SK-N-SH treated with all-trans-retinoic acid at 6 μM for 48 hours (cell line): ENCODE data around the gene KAZALD1.

Experiments used
- CSRNP3 ChIP-seq: fragments of 250-450 bp; sonication (Bioruptor Pico); IDR thresholded peaks from 2 replicates; pipeline ENCODE4 v1.5.1; 2021; ENCODE audit warnings: mild to moderate bottlenecking, moderate library complexity
- ESRRG ChIP-seq: fragments of 250-450 bp; sonication (Bioruptor Pico); IDR thresholded peaks from 2 replicates; pipeline ENCODE4 v1.6.1; 2021; ENCODE audit warnings: mild to moderate bottlenecking
- GLIS3 ChIP-seq: fragments of 250-450 bp; sonication (Bioruptor Pico); IDR thresholded peaks from 2 replicates; pipeline ENCODE4 v1.5.0; 2020; ENCODE audit warnings: mild to moderate bottlenecking, moderate library complexity
- ISL1 ChIP-seq: fragments of 250-450 bp; sonication (Bioruptor Pico); IDR thresholded peaks from 2 replicates; pipeline ENCODE4 v2.1.2; 2022; ENCODE audit warnings: mild to moderate bottlenecking, moderate library complexity
- PATZ1 ChIP-seq: fragments of 250-450 bp; sonication (Bioruptor Pico); IDR thresholded peaks from 2 replicates; pipeline ENCODE4 v1.8.0; 2020; ENCODE audit warnings: mild to moderate bottlenecking, moderate library complexity, borderline replicate concordance
- TSHZ2 ChIP-seq: fragments of 250-450 bp; sonication (Bioruptor Pico); IDR thresholded peaks from 2 replicates; pipeline ENCODE4 v1.5.0; 2020; ENCODE audit warnings: mild to moderate bottlenecking, moderate library complexity
- ZC3H10 ChIP-seq: fragments of 250-450 bp; sonication (Bioruptor Pico); IDR thresholded peaks from 2 replicates; pipeline ENCODE4 v1.5.1; 2021; ENCODE audit warnings: mild to moderate bottlenecking, moderate library complexity
- ZFP3 ChIP-seq: fragments of 250-450 bp; sonication (Bioruptor Pico); IDR thresholded peaks from 2 replicates; pipeline ENCODE4 v1.5.0; 2020; ENCODE audit warnings: mild to moderate bottlenecking, moderate library complexity
- ZFP30 ChIP-seq: fragments of 450-650 bp; formaldehyde crosslinking; IDR thresholded peaks from 2 replicates; pipeline ENCODE4 v1.5.0; 2022; ENCODE audit warnings: mild to moderate bottlenecking, moderate library complexity
- ZNF565 ChIP-seq: fragments of 450-650 bp; formaldehyde crosslinking; conservative IDR thresholded peaks from 2 replicates; pipeline ENCODE4 v1.5.0; 2020; ENCODE audit warnings: low read depth, mild to moderate bottlenecking, moderate library complexity
- TF ChIP-seq, protein P1 (sequence below): fragments of 250-450 bp; sonication (Bioruptor Pico); IDR thresholded peaks from 2 replicates; pipeline ENCODE4 v1.8.0; 2021; ENCODE audit warnings: low read depth, mild to moderate bottlenecking, moderate library complexity, borderline replicate concordance
- TF ChIP-seq, protein P2 (sequence below): fragments of 250-450 bp; sonication (Bioruptor Pico); IDR thresholded peaks from 2 replicates; pipeline ENCODE4 v1.5.1; 2020; ENCODE audit warnings: low read depth, mild to moderate bottlenecking, moderate library complexity

GRCh38 chr10:101036726-101037125 is 25.1 kb upstream of the KAZALD1 start:
- no peak for TF ChIP-seq ZFP3 (CRISPR knock-in tag)
- TF ChIP-seq ZC3H10 (CRISPR knock-in tag) = no peak
- no peak for TF ChIP-seq ISL1
- TF ChIP-seq, protein P1, sequence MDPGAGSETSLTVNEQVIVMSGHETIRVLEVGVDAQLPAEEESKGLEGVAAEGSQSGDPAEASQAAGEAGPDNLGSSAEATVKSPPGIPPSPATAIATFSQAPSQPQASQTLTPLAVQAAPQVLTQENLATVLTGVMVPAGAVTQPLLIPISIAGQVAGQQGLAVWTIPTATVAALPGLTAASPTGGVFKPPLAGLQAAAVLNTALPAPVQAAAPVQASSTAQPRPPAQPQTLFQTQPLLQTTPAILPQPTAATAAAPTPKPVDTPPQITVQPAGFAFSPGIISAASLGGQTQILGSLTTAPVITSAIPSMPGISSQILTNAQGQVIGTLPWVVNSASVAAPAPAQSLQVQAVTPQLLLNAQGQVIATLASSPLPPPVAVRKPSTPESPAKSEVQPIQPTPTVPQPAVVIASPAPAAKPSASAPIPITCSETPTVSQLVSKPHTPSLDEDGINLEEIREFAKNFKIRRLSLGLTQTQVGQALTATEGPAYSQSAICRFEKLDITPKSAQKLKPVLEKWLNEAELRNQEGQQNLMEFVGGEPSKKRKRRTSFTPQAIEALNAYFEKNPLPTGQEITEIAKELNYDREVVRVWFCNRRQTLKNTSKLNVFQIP (CRISPR knock-in tag) = no peak
- no peak for TF ChIP-seq ESRRG (CRISPR knock-in tag)
- TF ChIP-seq CSRNP3 = no peak
- TF ChIP-seq PATZ1 (CRISPR knock-in tag) = no peak
- no peak for TF ChIP-seq GLIS3 (CRISPR knock-in tag)
- TF ChIP-seq ZFP30 = no peak
- TF ChIP-seq, protein P2, sequence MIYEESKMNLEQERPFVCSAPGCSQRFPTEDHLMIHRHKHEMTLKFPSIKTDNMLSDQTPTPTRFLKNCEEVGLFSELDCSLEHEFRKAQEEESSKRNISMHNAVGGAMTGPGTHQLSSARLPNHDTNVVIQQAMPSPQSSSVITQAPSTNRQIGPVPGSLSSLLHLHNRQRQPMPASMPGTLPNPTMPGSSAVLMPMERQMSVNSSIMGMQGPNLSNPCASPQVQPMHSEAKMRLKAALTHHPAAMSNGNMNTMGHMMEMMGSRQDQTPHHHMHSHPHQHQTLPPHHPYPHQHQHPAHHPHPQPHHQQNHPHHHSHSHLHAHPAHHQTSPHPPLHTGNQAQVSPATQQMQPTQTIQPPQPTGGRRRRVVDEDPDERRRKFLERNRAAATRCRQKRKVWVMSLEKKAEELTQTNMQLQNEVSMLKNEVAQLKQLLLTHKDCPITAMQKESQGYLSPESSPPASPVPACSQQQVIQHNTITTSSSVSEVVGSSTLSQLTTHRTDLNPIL = no peak
- TF ChIP-seq TSHZ2 (CRISPR knock-in tag) = no peak
- TF ChIP-seq ZNF565 (CRISPR knock-in tag) = no peak
